NCI-H526 (cell line): ENCODE results near the gene AKT3.
"Not testable (repeated sequence)": the region's sequence is repeated elsewhere in the genome, so short reads cannot be mapped to it uniquely, and the experiment has no call there.

ENCODE experiments used
- DNase-seq, 2 experiments: peaks; one replicate each; lab custom pipeline; 2025; lab: John Stamatoyannopoulos, UW

The AKT3 gene

DNA sequence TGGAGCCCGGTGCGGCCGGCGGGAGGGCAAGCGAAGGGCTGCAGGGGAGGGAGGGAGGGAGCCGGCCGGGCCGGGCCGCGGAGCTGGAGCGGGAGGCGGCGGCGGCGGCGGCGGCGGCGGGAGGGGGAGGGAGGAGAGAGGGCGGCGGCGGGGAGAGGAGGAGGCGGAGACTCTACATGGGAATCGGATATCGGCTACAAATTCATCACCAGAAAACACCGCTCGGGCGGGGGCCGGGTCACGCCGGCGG, at the start of gene AKT3:
Gene AKT3 (minus strand): TSS at position 42 of the 250 bp plus-strand sequence. CDS start 7,073 bp downstream, outside the sequence.
- peak in 1 of 2 experiments; percentile 82 for DNase-seq

DNA sequence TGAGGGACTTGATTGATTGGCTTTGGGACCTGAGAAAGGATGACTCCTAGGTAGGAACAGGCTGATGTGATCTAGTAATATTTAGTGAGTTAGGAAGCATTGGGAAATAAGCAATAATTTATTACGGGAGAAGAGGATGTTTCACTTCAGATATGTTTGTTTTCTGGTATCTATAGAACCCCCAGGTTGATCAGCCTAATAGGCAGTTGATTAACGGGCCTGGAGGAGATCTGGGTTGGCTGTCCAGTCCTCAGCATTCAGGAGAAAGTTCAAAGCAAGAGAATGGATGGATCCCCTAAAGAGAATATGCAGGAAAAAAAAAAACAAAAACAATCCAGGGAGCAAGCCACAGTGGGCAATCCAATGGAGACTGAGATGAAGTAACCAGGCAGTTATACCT, 48.2 kb upstream of the AKT3 start:
- no peak for DNase-seq

- DNase-seq, result no peak
Observed at GRCh38 chr1:243896313-243896712, 46.3 kb upstream of the AKT3 start.

DNA sequence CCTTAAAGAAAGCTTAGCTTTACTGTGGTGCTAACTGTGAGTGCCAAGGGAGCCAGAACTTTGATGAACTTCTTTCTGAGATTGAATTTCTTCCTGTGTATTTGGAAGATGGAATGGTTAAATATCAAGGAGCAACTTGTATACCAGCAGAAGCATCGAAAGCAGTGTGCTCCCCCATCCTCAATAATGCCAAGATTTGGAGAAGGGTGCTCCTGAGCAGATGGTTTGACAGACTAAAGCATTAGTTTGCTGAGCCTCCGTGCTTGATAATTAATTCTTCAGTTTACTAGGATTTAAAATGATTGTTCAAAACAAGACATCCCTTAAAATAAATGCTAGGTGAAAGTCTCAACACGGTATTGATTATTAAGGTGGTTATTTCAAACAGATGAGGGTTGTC, 42.4 kb upstream of the AKT3 start:
- DNase-seq, result no peak

- no peak for DNase-seq
Observed at GRCh38 chr1:243890576-243890975, 40.5 kb upstream of the AKT3 start.

DNA sequence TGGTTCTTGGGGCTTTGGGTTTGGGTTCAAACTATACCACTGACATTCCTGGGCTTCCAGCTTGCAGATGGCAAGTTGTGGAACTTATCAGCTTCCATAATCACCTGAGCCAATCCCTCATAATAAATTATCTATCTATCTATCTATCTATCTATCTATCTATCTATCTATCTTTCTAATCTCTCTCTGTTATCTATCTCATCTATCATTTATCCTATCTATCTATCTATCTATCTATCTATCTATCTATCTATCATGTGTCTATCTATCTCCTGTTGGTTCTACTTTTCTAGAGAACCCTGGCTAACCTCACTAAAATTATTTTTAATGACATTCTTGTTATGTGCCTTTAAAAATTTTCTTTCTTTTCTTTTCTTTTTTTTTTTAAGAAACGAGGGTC, 35.8 kb upstream of the AKT3 start:
- no peak for DNase-seq

DNA sequence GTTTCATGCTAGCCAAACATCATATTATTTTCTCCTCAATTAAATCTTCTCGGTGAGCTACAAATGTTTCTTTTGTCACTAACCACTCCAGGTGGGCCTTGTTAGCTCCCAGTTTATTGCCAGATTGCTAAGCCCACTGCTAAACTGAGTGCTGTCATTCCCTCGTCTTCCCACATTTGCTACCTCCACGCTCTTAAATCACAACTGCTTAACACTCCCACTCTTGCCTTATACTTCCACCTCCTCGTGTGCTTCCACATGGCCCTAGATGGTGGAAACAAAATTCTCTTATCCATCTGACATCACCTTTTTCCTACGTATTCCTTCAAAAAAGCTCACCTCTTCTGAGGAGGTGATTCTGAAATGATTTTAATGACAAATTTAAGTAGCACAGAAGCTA, 34.6 kb upstream of the AKT3 start:
- DNase-seq, result no peak

GRCh38 chr1:243883551-243883950, 33.5 kb upstream of the AKT3 start:
- no peak for DNase-seq

GRCh38 chr1:243882276-243882675, 32.2 kb upstream of the AKT3 start:
- DNase-seq, result no peak

DNA sequence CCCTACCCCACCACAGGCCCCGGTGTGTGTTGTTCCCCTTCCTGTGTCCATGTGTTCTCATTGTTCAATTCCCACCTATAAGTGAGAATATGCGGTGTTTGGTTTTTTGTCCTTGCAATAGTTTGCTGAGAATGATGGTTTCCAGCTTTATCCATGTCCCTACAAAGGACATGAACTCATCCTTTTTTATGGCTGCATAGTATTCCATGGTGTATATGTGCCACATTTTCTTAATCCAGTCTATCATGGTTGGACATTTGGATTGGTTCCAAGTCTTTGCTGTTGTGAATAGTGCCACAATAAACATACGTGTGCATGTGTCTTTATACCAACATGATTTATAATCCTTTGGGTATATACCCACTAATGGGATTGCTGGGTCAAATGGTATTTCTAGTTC, 27.0 kb upstream of the AKT3 start:
- DNase-seq, result not testable (repeated sequence)

DNA sequence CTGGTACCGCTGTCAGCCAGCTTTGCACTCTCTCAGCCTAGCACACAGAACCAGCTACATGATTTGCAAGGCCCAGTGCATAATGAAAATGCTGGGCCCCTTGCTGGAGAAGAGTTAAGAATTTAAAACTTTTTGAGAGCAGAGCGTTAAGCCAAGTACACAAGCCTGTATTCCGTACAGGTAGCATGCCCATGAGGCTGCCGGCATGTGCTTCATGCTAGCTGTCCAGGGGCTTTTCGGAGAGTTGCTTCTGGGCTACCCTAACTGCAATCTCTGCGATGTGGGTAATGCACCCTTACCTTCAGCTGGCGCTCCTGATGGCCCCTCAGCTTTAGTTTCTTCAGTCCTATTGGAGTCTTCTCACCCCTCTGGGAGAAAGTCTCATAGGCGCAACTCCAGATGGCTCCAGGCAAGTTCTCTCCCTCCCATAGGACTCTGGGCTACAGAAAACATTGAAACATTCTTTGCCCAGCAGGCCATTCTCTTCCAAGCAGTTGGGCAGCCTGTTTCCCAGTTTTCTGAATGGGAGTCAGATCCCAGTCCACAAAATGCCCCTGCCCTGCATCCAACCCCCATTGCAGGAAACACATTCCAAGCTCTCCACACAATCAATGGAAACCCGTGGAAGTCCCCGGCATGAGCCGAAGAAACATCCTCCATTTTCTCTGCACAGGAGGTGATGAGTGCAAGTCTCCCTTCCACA, 5.7 kb upstream of the AKT3 start:
- no peak for DNase-seq

DNA sequence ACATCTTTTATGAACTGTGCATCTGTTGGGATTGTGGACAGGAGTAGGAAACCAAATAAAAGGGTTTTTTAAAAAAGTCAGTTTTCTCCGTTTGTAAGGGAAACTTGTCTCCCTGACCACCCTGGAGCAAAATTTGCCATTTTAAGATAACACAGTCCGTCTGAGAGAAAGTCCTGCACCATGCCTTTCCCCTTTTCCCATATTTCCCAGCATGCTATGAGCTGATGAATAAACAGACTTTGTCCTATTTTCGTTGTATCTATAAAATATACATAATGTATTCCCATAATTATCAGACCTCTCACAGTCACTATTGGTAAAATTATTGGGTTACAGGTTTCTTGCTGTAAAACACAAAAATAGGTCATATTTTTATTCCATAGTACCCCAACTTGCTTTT, 1.7 kb upstream of the AKT3 start:
- DNase-seq, result no peak

DNA sequence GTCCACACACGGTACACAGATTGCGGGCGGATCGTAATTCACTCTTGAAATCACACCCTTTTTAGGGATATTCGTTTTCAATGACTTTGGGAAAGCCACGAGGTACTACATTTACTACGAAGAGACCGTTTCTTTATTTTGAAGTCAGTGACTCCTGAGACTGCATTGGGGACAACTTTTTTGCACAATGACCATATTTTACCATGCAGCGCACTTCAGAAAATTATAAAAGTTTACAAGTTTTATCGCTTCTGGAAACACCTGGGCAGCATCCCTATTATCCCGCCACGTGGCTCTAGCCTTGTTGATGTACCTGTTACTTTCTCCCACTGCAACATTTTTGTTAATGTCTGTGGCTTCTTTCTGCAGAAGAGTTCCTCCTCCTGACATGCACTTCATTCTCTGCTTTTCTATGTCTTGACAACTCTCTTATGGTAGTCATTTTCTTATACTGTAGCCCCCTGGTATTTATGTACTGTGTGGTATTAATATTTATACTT, 1.3 kb upstream of the AKT3 start:
- DNase-seq, result no peak

DNA sequence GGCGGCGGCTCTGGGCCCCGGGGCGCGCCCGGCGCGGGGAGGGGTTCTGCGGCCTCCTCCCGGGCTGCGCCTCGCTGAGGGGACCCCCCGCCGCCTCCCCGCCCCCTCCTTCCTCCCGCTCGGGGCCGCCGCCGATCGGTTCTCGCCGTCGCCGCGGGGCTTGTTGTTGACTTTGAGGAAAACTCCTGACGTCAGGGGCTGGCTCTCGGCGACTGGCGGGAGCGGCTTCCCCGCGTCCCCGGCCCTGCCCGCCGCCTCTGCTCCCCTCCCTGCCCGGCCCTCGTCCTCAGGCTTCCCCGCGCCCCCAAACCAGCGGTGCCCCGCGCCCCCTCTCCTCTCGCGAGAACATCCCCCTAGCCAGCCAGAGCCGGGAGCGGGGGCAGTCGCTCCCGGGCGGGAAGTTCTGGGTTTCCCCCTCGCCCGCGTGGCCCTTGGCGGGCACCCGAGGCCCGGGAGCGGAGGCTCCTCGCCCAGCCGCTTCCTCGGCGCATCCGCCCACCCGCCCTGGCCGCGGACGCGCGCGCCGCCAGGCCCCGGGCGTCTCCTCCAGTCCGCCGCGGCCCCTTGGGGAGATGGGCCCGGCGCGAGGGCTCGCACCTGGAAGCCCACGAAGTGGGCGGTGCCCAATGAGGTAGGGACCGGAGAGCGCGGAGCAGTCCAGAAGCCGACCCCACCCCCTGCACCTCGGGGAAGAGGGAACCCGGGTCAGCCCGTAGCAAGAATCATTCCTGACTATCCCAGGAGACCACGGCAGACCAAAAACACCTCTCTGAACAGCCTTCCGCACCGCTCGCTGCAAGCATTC, 611 bp upstream of the AKT3 start:
- DNase-seq, result peak; percentile 30 to 90

DNA sequence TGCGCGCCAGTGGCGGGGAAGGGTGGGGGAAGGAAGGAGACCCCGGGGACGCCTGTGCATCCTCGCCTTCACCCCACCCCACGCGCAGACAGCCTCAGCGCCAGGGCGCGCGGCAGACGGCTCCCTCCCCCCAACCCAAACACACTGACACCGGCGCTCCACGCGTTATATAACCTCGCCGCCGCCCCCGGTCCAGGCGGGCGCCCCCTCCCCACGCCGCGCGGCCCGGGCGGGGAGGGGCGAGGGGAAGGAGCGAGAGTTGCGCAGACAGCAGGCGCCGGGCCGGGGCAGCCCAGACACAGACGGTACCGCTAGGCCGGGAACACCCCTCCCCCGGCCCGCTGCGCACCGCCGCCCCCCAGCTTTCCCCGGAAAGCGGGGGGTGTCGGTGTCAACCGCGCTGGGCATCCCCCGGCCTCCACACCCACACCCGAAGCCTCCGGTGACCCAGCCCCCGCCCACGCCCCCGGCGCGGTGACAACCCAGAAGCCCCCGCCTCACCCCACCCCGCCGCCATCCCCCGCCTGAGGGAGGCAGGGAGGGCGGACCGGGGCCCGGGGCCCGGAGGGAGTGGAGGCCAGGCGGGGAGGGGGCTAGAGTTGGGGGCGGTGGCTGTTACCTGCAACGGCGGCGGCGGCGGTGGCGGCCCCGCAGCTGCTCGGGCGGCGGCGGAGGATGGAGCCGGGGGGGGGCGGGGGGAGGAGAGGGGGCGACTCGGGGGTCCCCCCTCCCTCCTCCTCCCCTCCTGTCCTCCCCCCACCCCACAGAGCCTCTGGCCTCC, 432 bp downstream of the AKT3 start:
- DNase-seq, result peak in 1 of 2 experiments; percentile 54

DNA sequence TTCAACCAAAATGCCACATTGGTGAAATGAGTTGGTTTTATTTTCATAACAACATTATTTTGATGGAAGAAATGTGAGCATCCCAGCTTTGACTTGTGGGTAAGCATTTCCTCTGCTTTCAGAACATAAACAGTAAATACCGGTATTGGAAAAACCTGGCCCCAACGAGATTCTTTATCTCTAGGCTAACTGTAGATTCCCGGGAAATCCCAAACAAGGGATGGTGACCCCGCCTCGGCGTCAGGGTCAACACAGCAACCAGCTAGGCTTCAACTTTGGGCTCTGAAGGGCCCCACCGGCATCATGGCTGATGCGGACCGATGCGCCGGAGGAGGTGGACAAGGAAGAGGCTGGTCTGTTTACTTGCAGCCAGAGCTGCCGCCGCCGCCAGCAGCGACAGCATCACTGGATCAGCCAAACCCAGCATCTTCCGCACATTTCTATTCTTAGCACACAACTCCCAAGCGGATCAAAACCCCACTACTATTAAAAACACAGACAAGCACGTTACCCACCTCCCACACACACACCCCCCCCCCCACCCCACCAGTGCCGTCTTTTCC, 1.1 kb downstream of the AKT3 start:
- DNase-seq, result peak; percentile 14 to 70

GRCh38 chr1:243848165-243848857, 1.7 kb downstream of the AKT3 start:
- no peak for DNase-seq

DNA sequence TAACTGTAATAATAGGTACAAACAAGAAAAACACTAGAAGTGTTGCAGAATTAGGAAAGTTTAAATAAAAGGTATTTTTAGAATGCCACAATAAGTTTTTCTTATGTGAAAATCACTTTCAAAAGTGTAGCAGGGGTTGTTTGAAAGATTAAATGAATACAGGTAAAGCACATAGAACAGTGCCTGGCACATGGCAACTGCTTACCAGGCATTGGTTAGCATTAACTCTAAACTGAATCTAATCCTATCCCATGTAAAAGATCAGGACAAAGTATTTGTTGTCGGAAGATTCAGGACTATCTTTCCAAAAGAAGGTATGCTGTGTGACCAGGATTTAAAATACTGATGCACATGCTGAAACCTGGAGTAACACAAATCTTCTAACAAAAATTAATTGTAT, 3.3 kb downstream of the AKT3 start:
- DNase-seq, result no peak

DNA sequence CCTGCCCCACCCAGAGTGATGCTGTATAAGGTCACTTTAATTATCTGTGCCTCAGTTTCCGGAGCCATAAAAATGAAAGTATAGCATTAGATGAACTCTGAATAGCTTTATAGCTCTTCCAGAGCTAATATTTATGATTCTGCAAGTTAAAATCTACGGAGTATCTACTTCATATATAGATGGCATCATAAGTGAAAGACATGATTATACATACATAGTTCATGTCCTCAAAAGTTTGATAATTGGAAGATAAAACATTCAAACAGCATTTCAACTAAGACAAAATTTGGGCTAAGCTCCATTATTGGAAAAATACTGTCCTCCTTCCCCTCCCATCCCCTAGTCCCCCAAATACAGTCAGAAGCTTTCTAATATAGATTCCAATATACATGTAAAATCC, 4.2 kb downstream of the AKT3 start:
- DNase-seq, result no peak

DNA sequence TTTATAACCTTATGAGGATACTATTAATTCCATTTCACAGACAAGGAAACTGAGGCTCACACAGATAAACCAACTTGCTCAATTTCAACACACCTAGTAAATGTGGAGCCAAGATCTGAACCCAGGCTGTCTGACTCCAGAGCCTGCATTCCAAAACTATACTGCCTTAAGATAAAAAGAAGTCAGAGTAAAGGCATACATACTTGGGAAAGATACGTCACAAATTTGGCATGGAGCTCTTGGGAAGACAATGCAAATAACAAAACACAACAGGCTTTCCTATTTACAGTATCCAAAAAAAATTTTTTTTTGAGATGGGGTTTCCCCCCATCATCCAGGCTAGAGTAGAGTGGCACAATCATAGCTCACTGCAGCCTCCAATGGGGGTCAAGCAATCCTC, 5.9 kb downstream of the AKT3 start:
- no peak for DNase-seq

- no peak for DNase-seq
Observed at GRCh38 chr1:243842978-243843511, 7.0 kb downstream of the AKT3 start.

DNA sequence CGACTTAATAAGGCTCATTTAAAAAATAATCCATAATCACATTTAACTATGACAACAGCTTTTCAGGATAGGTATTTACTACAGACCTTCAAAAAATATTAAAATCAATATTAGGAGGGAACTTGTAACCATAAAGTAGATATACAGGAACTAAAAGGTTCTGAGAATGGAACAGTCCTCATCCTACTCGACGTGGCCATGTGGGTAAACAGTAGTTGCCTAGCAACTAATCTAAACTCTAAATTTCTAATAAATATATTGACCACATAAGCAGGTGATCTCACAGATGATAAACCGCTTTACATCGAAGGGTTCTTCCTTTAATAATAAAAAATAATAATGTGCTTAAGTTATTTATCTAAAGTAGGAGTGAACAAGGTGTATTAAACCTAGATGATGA, 7.9 kb downstream of the AKT3 start:
- DNase-seq, result no peak
